HEK293T (cell line): ENCODE data around the gene EPHA4.
"Not testable (repeated sequence)": the region's sequence is repeated elsewhere in the genome, so short reads cannot be mapped to it uniquely, and the experiment has no call there.

ENCODE experiments used
- FOXA1 ChIP-seq: fragments of 450-650 bp; IDR thresholded peaks from 2 replicates; pipeline ENCODE4 v1.6.1; 2016; ENCODE audit warnings: mild to moderate bottlenecking
- SP1 ChIP-seq: fragments of 450-650 bp; IDR thresholded peaks from 2 replicates; pipeline ENCODE4 v1.6.1; 2017
- SUZ12 ChIP-seq: fragments of 450-650 bp; IDR thresholded peaks from 2 replicates; pipeline ENCODE4 v1.6.1; 2016; ENCODE audit warnings: mild to moderate bottlenecking

GRCh38 chr2:221511325-221511724 is 60.8 kb downstream of the EPHA4 start:
- TF ChIP-seq SP1, SUZ12, FOXA1: not testable (repeated sequence)
